Gastrocnemius medialis (tissue), 4 donors: ENCODE data around the gene FASTK. TPM values are rescaled to one million over a fixed set of nuclear protein-coding genes. Genes with fewer than 3 reads are reported as not detected.

Experiments
- ATAC-seq, 2 donors: fragments of 150-250 bp; one replicate each; pipeline ENCODE4 v1.9.1; 2016
- DNase-seq, 2 donors: peaks; one replicate each; pipeline ENCODE4 v3.0.0-alpha.2; 2019
- H3K27ac ChIP-seq, 4 donors: fragments of 200-600 bp; sonication (generic); 1 replicate in 1 of 4; 2 replicates in 3 of 4; pipeline ENCODE4 v1.5.1; 2016 to 2018; ENCODE audit warnings: mild to moderate bottlenecking in 2 of 4, moderate library complexity in 1 of 4
- H3K27me3 ChIP-seq, 3 donors: fragments of 200-600 bp; sonication (generic) in 2 of 3; 1 replicate in 1 of 3; 2 replicates in 2 of 3; pipeline versions ENCODE4 v1.5.1 to v1.6.0; 2016 to 2019; ENCODE audit warnings: mild to moderate bottlenecking in 1 of 3, moderate library complexity in 1 of 3
- H3K36me3 ChIP-seq, 2 donors: fragments of 200-600 bp; sonication (generic) in 1 of 2; one replicate each; pipeline ENCODE4 v1.5.1; 2017 to 2018
- H3K4me1 ChIP-seq, 2 donors: fragments of 200-600 bp; sonication (generic) in 1 of 2; one replicate each; pipeline ENCODE4 v1.5.1; 2016 to 2017; ENCODE audit warnings: mild to moderate bottlenecking in 2 of 2
- H3K4me3 ChIP-seq, 4 donors: fragments of 200-600 bp; sonication (generic) in 3 of 4; 1 replicate in 1 of 4; 2 replicates in 3 of 4; pipeline ENCODE4 v1.5.1; 2016 to 2019; ENCODE audit warnings: mild to moderate bottlenecking in 2 of 4
- H3K9me3 ChIP-seq, 3 donors: fragments of 200-600 bp; sonication (generic) in 2 of 3; 1 replicate in 1 of 3; 2 replicates in 2 of 3; pipeline ENCODE4 v1.5.1; 2016 to 2019
- POLR2A ChIP-seq, 2 donors: fragments of 450-650 bp; IDR thresholded peaks; one replicate each; pipeline ENCODE4 v1.6.1; 2017; ENCODE audit warnings: antibody characterized with exemption in 2 of 2, mild to moderate bottlenecking in 2 of 2, moderate library complexity in 2 of 2
- in situ Hi-C, 4 donors: fragments of 200-750 bp; cut with MboI; loops; one replicate each; pipeline versions ENCODE4 v1.15.0 to v1.8.0; 2017; ENCODE audit warnings: low sequenced_read_pairs in 4 of 4
- intact Hi-C: fragments of 100-400 bp; cut with DNase I; formaldehyde crosslinking; loops from one replicate; pipeline ENCODE4 v1.15.1; 2023; ENCODE audit warnings: low total_unique reads
- total RNA-seq, 4 donors: library from RNA; depleted of rRNA; stranded (reverse); fragments of >200 nt; gene quantifications; one replicate each; pipeline versions ENCODE4 v1.1.0 to v1.2.3, GENCODE V29; 2016
- TF ChIP-seq, protein P1 (sequence below), 5 experiments: fragments of 450-650 bp in 3 of 5; fragments of 200-600 bp in 2 of 5; sonication (generic) in 2 of 5; IDR thresholded peaks in 4 of 5; conservative IDR thresholded peaks in 1 of 5; 1 replicate in 4 of 5; 2 replicates in 1 of 5; pipeline ENCODE4 v1.5.1; 2016 to 2019; ENCODE audit warnings: antibody characterized with exemption in 5 of 5, mild to moderate bottlenecking in 3 of 5, moderate library complexity in 3 of 5

Gene FASTK
- total RNA-seq, 4 donors from 2014 or later: 108 to 181 (median 141) TPM

DNA sequence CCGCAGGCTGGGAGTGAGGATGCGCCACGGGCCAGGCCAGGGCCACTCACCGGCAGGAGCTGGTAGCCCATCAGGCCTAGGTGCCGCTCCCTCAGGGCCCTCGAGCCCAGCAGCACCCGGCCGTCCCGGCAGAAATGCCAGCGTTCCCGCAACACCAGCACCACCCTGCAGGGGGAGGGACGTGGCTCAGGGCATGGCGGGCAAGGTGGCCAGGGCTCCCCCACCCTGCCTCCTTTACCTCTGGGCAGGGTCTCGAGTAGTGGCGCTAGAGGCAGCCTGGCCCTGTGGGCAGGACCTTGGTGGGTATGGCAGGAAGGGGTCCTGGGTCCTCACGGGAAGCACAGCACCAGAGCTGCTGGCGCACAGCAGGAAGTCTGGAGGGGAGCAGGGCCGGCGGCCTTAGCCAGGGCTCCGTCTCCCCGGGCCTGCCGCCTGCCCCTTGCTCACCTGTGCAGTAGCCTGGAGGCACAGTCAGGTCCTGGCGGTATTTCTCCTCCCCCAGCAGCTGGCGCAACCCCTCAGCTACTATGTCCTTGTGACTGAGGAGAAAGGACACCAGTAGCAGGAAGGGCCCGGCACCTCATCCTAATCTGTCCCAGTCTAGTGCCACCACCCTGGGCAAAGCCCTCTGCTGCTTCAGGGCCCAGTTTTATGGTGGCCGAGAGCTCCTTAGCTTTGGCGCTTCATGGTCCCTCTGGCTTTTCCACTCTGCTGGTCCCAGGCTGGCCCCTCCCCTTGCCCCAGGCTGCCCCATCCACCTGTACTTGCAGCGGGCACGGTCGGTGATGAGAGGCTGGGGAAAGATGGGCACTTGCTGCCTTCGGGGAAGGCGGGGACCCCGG is 3.5 kb downstream of the FASTK start:
- DNase-seq (no peak), ATAC-seq (no peak)
- Histone ChIP-seq H3K9me3 (no peaks in the 10 kb centered on the region), H3K4me3 (no peak overlapping the region), H3K27me3 (no peaks in the 10 kb centered on the region), H3K36me3 (peaks cover 0 to 28% of the 10 kb centered on the region in 2 donors), H3K27ac (peak overlapping the region in 1 of 4 donors; percentile 96), H3K4me1 (peaks cover 27 to 31% of the 10 kb centered on the region in 2 donors)
- intact Hi-C loops (no loop called here), in situ Hi-C loops (no loop called here)
- TF ChIP-seq, protein P1, sequence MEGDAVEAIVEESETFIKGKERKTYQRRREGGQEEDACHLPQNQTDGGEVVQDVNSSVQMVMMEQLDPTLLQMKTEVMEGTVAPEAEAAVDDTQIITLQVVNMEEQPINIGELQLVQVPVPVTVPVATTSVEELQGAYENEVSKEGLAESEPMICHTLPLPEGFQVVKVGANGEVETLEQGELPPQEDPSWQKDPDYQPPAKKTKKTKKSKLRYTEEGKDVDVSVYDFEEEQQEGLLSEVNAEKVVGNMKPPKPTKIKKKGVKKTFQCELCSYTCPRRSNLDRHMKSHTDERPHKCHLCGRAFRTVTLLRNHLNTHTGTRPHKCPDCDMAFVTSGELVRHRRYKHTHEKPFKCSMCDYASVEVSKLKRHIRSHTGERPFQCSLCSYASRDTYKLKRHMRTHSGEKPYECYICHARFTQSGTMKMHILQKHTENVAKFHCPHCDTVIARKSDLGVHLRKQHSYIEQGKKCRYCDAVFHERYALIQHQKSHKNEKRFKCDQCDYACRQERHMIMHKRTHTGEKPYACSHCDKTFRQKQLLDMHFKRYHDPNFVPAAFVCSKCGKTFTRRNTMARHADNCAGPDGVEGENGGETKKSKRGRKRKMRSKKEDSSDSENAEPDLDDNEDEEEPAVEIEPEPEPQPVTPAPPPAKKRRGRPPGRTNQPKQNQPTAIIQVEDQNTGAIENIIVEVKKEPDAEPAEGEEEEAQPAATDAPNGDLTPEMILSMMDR (IDR thresholded peaks at IDR 0.05 in 4 of 5, conservative IDR thresholded peaks at IDR 0.05 in 1 of 5): no peak
- TF ChIP-seq POLR2A (IDR thresholded peaks at IDR 0.05): no peak

DNA sequence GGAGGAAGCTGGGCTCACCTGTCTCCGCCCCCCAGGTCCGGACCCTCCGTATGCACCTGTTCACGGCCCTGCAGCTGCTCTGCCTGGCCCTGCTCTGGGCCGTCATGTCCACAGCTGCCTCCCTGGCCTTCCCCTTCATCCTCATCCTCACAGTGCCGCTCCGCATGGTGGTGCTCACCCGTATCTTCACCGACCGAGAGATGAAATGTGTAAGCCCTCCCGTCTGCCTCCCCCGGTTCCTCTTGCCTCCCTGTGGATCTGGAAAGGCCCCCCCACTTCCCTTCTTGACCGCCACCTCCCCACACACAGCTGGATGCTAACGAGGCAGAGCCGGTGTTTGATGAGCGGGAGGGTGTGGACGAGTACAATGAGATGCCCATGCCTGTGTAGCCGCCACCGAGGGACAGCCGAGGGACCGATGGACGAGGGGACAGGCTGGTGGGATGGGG is 4.6 kb downstream of the FASTK start:
- no peak for ATAC-seq
- no peak overlapping the region for H3K4me3 ChIP-seq
- H3K9me3 ChIP-seq: no peaks in the 10 kb centered on the region
- peaks cover 16 to 23% of the 10 kb centered on the region in 2 donors for H3K4me1 ChIP-seq
- DNase-seq: no peak
- H3K27me3 ChIP-seq: no peaks in the 10 kb centered on the region
- TF ChIP-seq, protein P1 (IDR thresholded peaks at IDR 0.05 in 4 of 5, conservative IDR thresholded peaks at IDR 0.05 in 1 of 5): no peak
- no peak for TF ChIP-seq POLR2A (IDR thresholded peaks at IDR 0.05)
- peaks cover 0 to 39% of the 10 kb centered on the region in 2 donors for H3K36me3 ChIP-seq
- H3K27ac ChIP-seq: no peak overlapping the region
- in situ Hi-C loops: no loop called here
- intact Hi-C loops: no loop called here

DNA sequence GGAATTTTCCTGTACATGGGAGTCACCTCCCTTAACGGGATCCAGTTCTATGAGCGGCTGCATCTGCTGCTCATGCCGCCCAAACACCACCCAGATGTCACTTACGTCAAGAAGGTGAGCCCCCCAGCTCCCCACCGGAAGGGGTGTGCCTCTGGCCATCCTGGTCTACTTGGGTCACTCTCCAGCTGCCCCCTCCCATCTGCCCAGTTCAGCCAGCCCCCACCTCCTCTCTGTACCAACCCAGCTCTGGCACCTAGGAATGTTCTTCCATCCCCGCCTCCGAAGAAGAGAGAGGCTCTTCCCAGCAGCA is 5.0 kb downstream of the FASTK start:
- no peak overlapping the region for H3K27ac ChIP-seq
- peaks cover 16 to 23% of the 10 kb centered on the region in 2 donors for H3K4me1 ChIP-seq
- DNase-seq (no peak), ATAC-seq (no peak)
- H3K9me3 ChIP-seq: no peaks in the 10 kb centered on the region
- TF ChIP-seq, protein P1 (IDR thresholded peaks at IDR 0.05 in 4 of 5, conservative IDR thresholded peaks at IDR 0.05 in 1 of 5): no peak
- TF ChIP-seq POLR2A (IDR thresholded peaks at IDR 0.05): no peak
- H3K36me3 ChIP-seq: peaks cover 0 to 42% of the 10 kb centered on the region in 2 donors
- no peak overlapping the region for H3K4me3 ChIP-seq
- no peaks in the 10 kb centered on the region for H3K27me3 ChIP-seq
- intact Hi-C loops (no loop called here), in situ Hi-C loops (no loop called here)

DNA sequence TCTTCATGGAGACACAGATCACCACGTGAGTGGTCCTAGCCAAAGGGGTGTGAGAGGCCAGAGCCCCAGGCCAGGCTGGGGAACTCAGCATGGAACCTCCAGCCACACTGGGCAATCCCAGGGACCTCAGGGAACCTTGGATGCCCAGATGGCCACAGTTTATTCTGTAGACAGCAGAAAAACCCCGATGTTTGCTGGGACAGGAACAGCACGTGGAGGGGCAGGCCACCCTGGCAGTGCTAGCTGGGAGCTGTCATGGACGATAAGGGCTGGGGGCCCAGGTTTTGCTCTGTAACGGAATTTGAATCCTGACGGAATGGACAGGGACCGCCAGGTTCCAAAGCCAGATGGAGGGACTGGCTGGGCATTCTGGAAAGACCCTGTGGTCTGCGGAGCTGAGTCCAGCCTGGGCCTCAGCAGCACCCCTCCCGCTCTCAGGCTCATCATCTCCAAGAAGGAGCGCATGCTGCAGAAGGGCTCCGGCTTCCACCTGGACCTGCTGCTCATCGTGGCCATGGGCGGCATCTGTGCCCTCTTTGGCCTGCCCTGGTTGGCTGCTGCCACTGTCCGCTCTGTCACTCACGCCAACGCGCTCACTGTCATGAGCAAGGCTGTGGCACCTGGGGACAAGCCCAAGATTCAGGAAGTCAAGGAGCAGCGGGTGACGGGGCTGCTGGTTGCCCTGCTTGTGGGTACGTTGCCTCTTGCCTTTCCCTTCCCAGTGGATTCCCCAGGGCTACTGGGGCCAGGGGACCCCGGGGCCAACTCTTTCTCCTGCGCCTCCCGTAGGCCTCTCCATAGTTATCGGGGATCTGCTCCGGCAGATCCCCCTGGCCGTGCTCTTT is 5.6 kb downstream of the FASTK start:
- in situ Hi-C loops (no loop called here), intact Hi-C loops (no loop called here)
- no peak for ATAC-seq
- Histone ChIP-seq H3K36me3 (peaks cover 0 to 48% of the 10 kb centered on the region in 2 donors), H3K27ac (no peak overlapping the region), H3K27me3 (no peaks in the 10 kb centered on the region), H3K4me1 (peaks cover 16 to 21% of the 10 kb centered on the region in 2 donors), H3K4me3 (no peak overlapping the region), H3K9me3 (no peaks in the 10 kb centered on the region)
- no peak for TF ChIP-seq POLR2A (IDR thresholded peaks at IDR 0.05)
- TF ChIP-seq, protein P1 (IDR thresholded peaks at IDR 0.05 in 4 of 5, conservative IDR thresholded peaks at IDR 0.05 in 1 of 5): no peak
- DNase-seq: no peak
